Mesothelial cell of epicardium (in vitro differentiated cells): ENCODE results near the gene ADAMTSL5. TPM values are rescaled to one million over a fixed set of nuclear protein-coding genes. Genes with fewer than 3 reads are reported as not detected.
"Not testable (repeated sequence)": the region's sequence is repeated elsewhere in the genome, so short reads cannot be mapped to it uniquely, and the experiment has no call there.

Experiments
- DNase-seq, 2 experiments: peaks; one replicate each; pipeline ENCODE4 v3.0.0; 2021; ENCODE audit warnings: low spot score in 2 of 2; ENCODE audit not compliant: unreplicated experiment in 2 of 2
- H3K27ac Mint-ChIP-seq: 2 replicates; pipeline ENCODE4 v1.8.0; 2021; ENCODE audit warnings: mixed read lengths
- H3K27me3 Mint-ChIP-seq: 2 replicates; pipeline ENCODE4 v1.8.0; 2021; ENCODE audit warnings: low read depth, mixed read lengths
- H3K36me3 Mint-ChIP-seq: 2 replicates; pipeline ENCODE4 v1.8.0; 2021; ENCODE audit warnings: mixed read lengths
- H3K4me1 Mint-ChIP-seq: 2 replicates; pipeline ENCODE4 v1.8.0; 2021; ENCODE audit warnings: mixed read lengths
- H3K4me3 Mint-ChIP-seq: 2 replicates; pipeline ENCODE4 v1.8.0; 2021; ENCODE audit warnings: mild to moderate bottlenecking, moderate library complexity, mixed read lengths
- H3K9me3 Mint-ChIP-seq: 2 replicates; pipeline ENCODE4 v1.8.0; 2021; ENCODE audit warnings: mixed read lengths
- total RNA-seq: library from RNA; stranded (reverse); gene quantifications from 3 replicates; pipeline ENCODE4 v1.2.1, GENCODE V29; 2021
- TF ChIP-seq, protein P1 (sequence below): fragments of 200-600 bp; sonication (generic); IDR thresholded peaks from one replicate; pipeline ENCODE4 v1.5.0; 2021; ENCODE audit warnings: antibody characterized with exemption; ENCODE audit not compliant: unreplicated experiment

ADAMTSL5 gene
- total RNA-seq, 1 donor from 2014 or later, result 4.6 TPM

DNA sequence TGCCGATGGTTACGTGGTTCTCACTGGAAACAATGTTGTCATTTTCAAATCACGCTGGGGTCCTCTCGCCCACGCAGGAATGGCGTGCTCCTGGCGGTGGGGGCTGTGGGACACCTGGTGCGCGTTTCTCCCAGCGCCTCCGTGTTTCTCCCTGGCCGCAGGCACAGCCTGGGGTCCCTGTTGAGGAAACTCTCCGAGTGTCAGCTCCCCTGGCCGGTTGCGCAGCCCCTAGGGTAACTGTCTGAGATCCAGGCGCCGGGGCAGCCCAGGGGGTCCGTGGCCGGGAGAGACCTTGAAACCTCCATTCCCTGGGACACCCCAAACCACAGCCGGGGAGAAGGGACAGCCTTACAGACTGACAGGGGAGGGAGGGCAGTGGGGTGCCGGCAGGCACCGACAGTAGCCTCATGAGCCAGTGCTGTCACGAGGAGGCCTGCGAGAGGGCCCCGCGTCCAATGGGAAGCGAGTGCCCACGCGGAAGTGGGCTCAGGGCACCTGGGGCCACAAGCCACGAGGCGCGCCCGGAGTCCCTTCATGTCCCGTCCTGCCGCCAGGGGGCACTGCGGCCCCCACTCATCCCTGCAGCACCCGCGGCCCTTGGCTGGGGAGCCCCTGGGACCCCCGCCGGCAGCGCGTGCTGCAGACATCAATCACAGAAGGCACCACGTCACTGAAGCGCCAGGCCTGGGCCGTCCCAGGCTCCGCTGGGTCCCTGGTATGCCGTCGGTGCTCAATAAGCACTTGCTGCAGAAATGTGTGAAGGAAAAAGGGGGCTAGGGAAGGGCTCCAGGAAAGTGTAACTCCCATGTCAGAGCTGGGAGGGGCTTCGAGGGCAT is 9.5 kb downstream of the ADAMTSL5 start:
- TF ChIP-seq, protein P1, sequence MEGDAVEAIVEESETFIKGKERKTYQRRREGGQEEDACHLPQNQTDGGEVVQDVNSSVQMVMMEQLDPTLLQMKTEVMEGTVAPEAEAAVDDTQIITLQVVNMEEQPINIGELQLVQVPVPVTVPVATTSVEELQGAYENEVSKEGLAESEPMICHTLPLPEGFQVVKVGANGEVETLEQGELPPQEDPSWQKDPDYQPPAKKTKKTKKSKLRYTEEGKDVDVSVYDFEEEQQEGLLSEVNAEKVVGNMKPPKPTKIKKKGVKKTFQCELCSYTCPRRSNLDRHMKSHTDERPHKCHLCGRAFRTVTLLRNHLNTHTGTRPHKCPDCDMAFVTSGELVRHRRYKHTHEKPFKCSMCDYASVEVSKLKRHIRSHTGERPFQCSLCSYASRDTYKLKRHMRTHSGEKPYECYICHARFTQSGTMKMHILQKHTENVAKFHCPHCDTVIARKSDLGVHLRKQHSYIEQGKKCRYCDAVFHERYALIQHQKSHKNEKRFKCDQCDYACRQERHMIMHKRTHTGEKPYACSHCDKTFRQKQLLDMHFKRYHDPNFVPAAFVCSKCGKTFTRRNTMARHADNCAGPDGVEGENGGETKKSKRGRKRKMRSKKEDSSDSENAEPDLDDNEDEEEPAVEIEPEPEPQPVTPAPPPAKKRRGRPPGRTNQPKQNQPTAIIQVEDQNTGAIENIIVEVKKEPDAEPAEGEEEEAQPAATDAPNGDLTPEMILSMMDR, result peak; percentile 82
- Mint-ChIP-seq H3K4me1 (peaks cover 12% of the 10 kb centered on the region), H3K27me3 (peaks cover 41% of the 10 kb centered on the region), H3K4me3 (peak overlapping the region; percentile 24), H3K27ac (no peak overlapping the region), H3K9me3 (no peaks in the 10 kb centered on the region), H3K36me3 (no peaks in the 10 kb centered on the region)
- DNase-seq, result peak in 1 of 2 experiments; percentile 64

DNA sequence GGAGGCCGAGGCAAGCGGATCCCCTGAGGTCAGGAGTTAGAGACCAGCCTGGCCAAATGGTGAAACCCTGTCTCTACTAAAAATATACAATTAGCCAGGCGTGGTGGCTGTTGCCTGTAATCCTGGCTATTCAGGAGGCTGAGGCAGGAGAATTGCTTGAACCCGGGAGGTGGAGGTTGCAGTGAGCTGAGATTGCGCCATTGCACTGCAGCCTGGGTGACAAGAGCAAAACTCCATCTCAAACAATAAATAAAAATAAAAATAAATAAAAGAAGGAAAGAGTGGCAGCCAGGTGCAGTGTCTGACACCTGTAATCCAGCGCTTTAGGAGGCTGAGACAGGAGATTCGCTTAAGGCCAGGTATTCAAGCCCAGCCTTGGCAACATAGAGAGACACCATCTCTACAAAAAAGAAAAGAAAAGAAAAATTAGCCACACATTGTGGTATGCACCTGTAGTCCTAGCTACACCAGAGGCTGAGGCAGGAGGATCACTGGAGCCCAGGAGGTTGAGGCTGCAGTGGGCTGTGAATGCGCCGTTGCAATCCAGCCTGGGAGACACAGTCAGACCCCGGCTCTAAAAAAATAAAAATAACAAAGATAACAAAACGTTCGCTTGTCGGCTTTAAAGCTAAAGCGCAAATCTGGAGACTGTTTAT is 10.3 kb downstream of the ADAMTSL5 start:
- Mint-ChIP-seq H3K4me3 (peak overlapping the region; percentile 26), H3K27ac (no peak overlapping the region), H3K9me3 (no peaks in the 10 kb centered on the region), H3K4me1 (peaks cover 8% of the 10 kb centered on the region), H3K27me3 (peaks cover 38% of the 10 kb centered on the region), H3K36me3 (no peaks in the 10 kb centered on the region)
- TF ChIP-seq, protein P1, result no peak
- no peak for DNase-seq

DNA sequence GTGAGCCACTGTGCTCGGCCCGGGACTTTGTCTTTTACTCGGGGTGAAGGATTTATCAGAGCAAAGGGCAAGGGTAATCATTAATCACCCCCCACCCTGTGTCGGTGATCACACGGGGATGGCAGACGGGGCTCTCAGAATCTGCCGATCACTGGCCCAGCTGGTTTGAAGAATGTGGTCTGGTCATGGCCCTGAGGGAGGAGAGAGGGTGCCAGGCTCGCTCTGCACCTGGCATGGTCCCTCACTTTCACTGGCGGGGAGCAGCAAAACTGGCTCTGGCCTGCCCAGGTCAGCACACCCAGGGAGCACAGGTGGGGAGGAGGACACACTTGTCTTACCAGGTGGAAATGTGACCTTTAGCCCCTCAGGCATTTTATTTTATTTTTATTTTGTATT is 11.6 kb downstream of the ADAMTSL5 start:
- Mint-ChIP-seq H3K4me3 (no peak overlapping the region), H3K27me3 (peaks cover 39% of the 10 kb centered on the region), H3K36me3 (no peaks in the 10 kb centered on the region), H3K4me1 (peaks cover 12% of the 10 kb centered on the region), H3K9me3 (no peaks in the 10 kb centered on the region), H3K27ac (no peak overlapping the region)
- TF ChIP-seq, protein P1, result no peak
- no peak for DNase-seq

DNA sequence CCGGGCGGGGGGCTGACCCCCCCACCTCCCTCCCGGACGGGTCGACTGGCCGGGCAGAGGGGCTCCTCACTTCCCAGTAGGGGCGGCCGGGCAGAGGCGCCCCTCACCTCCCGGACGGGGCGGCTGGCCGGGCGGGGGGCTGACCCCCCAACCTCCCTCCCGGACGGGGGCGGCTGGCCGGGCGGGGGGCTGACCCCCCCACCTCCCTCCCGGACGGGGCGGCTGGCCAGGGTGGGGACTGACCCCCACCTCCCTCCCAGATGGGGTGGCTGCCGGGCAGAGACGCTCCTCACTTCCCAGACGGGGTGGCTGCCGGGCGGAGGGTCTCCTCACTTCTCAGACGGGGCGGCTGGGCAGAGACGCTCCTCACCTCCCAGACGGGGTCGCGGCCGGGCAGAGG is 13.6 kb downstream of the ADAMTSL5 start:
- not testable (repeated sequence) for H3K4me3 Mint-ChIP-seq, H3K9me3 Mint-ChIP-seq, H3K27ac Mint-ChIP-seq, DNase-seq, H3K36me3 Mint-ChIP-seq, H3K4me1 Mint-ChIP-seq
- peaks cover 27% of the 10 kb centered on the region for H3K27me3 Mint-ChIP-seq

DNA sequence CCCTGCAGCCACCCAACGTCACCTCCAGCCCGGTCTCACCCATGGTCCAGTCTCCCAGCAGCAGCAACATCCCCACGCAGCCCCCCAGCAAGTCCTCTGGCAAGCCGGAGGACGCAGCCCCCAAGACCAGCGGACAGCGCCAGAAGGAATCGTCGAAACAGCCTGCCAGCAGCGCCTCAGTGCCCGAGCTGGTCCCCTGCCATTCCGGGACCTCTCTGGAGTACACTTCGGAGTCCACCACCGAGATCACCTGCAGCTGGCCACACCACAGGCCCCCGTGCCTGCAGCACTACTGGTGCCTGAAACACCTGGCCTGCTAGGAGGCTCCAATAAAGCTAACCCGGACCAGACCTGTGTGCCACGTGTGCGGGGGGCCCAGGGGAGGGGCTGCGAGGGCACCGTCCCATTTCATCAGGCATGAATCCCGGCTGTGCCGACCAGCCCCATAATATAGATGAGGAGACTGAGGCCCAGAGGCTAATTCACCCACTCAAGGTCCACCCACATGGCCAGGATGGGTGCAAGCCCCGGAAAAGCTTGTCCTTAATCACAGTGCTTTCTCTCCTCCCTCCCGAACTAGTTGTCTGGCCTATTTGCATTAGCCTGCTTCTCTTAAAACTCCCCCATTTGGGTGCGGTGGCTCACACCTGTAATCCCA is 15.1 kb downstream of the ADAMTSL5 start:
- Mint-ChIP-seq H3K36me3 (no peaks in the 10 kb centered on the region), H3K9me3 (no peaks in the 10 kb centered on the region), H3K4me3 (no peak overlapping the region), H3K27me3 (peaks cover 25% of the 10 kb centered on the region), H3K27ac (no peak overlapping the region), H3K4me1 (peaks cover 4% of the 10 kb centered on the region)
- TF ChIP-seq, protein P1, result no peak
- no peak for DNase-seq
